ENCODE data around the gene SLC4A4. TPM values are rescaled to one million over a fixed set of nuclear protein-coding genes. Genes with fewer than 3 reads are reported as not detected.

Gene SLC4A4
- total and polyA plus RNA-seq, 2 of the 8 experiments (the other 6 are each of a cell fraction or from before 2014, with no cell fraction given) = 0.67 to 2.8 TPM

DNA sequence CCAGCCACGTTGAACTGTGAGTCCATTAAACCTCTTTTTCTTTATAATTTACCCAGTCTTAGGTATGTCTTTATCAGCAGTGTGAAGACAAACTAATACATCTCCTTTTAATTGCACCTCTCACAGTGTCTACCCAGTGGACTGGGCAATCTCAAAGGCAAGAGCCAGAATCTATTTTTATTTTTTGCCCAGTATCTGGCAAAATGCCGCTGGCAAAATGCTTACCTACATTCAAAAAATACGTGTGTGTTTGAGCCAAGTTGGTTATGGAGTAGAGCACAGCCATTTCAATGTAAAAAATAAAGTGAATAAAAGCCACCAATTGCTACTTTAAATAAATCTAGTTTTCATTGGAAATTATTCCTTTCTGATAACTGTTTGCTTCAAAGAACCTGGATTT lies 245.2 kb downstream of the SLC4A4 start (continued):
- TF ChIP-seq CTBP2 (IDR thresholded peaks at IDR 0.05; ENCODE audit: borderline replicate concordance, insufficient read depth, insufficient read length, low read length) (no peak), TAF7 (optimal IDR thresholded peaks at IDR 0.05; ENCODE audit: borderline replicate concordance, low read depth, low read length) (no peak)

All from H1 (cell line).